ENCODE data around the gene ERMN.
"Not testable (repeated sequence)": the region's sequence is repeated elsewhere in the genome, so short reads cannot be mapped to it uniquely, and the experiment has no call there.

The ERMN gene, protein sequence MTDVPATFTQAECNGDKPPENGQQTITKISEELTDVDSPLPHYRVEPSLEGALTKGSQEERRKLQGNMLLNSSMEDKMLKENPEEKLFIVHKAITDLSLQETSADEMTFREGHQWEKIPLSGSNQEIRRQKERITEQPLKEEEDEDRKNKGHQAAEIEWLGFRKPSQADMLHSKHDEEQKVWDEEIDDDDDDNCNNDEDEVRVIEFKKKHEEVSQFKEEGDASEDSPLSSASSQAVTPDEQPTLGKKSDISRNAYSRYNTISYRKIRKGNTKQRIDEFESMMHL

DNA sequence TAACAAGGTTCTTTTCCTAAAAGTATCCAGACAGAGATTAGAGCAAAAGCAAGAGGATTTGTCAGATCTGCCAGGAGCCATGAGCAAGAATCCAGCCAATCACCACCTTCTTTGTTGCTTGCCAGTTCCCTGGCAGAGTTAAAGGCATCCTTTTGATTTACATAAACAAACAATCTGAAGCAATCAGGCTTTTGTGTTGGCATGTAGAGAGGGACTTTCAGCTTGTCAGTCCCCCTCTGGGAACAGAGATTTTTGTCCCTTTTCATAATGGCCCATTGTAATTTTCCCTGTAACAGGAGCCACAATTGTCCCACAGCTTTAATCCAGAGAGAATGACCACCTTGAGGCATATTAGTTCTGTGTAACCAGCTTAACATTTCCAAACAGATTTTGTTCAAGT is at the start of gene ERMN:
ERMN (minus strand) TSS at position 39 of the 400 bp plus-strand sequence. CDS start 182 bp downstream, outside the sequence.
- no peak for FAIRE-seq

DNA sequence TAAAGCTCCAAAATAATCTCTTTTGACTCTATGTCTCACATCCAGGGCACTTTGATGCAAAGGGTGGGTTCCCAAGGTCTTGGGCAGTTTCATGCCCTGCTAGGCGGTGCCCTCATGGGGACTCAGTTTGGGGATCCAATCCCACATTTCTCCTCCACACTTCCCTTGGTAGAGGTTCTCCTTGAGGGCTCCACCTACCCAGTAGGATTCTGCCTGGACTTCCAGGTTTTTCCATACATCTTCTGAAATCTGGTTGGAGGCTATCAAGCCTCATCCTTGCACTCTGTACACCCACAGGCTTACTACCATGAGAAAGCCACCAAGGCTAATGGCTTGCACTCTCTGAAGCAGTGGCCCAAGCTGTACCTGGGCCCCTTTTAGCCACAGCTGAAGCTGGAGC is 49.8 kb upstream of the ERMN start:
- no peak for FAIRE-seq

DNA sequence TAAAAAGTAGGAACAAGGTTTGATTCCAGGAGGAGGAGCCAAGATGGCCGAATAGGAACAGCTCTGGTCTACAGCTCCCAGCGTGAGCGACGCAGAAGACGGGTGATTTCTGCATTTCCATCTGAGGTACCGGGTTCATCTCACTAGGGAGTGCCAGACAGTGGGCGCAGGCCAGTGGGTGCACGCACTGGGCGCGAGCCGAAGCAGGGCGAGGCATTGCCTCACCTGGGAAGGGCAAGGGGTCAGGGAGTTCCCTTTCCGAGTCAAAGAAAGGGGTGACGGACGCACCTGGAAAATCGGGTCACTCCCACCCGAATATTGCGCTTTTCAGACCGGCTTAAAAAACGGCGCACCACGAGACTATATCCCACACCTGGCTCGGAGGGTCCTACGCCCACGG is 42.9 kb upstream of the ERMN start:
- FAIRE-seq: not testable (repeated sequence)

DNA sequence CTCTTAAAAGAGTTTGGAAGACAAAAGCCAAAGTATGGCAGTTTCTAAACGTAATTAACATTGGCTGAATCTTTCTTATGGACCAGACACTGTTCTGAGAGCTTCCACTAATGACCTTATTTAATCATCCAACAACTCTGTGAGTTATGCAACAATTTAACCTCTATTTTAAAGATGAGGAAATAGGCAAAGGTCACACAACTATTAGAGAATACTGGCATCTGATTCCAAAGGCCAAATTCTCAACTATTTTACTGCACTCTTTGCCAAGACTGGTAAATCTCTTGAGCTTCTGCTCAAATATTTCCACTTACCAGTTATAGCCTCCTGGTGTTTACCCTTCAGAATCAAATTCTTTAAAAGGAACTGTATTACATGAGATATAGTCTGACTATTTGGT is 42.1 kb upstream of the ERMN start:
- no peak for FAIRE-seq

DNA sequence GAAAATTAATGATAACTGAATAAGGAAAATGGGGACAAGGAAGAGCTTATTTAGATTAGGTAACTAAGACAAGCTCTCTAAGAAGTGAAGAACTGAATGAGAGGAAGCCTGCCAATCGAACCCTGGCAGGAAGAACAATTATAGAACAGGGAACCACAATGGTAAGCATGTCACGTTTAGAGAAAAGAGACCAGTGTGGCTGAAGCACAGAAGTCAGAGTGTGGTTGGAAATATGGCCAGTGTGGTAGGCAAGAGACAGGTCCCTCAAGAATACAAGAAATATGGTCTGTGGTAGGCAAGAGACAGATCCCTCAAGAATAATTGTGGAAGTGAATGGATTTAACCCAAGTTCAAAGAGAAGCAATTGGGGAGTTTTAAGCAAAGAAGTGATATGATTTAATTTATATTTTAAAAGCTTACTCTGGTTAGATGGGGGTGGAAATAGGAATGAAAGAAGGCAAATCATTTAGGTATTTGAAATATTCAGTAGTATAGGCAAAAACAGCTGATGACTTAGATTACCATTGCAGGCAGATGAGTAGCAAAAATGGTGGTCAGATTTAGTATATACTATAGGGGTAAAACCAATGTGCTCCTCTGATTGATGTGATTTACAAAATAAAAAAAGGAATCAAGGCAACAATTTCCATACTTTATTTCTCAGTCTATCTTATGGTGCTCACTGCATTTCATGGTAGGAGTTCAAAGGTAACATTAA is 38.8 kb upstream of the ERMN start:
- FAIRE-seq: no peak

- peak; percentile 29 for FAIRE-seq
Observed at GRCh38 chr2:157363612-157364101, 38.0 kb upstream of the ERMN start.

DNA sequence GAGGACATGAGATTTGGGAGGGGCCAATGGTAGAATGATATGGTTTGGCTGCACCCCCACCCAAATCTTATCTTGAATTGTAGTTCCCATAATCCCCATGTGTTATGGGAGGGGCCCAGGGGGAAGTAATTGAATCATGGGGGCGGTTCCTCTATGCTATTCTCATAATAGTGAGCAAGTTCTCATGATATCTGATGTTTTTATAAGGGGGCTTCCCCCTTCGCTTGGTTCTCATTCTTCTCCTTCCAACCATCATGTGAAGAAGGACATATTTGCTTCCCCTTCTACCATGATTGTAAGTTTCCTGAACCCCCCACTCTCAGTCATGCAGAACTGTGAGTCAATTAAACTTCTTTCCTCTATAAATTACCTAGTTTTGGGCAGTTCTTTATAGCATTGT is 37.0 kb upstream of the ERMN start:
- no peak for FAIRE-seq

DNA sequence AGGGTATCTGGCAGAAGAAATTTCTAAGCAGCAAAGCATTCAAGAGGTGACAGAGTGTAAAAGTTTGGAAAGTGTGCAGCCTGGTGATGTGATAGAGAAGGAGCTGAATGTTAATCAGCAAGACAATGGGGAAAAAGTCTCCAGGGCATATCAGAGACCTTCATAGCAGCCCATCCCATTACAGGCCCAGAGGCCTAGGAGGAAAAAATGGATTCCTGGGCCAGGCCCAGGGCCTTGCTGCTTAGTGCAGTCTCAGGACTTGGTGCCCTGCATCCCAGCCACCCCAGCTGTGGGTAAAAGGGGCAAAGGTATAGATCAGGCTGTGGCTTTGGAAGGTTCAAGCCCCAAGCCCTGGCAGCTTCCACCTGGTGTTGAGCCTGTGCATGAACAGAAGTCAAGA is 35.9 kb upstream of the ERMN start:
- no peak for FAIRE-seq

- FAIRE-seq: no peak
Observed at GRCh38 chr2:157359628-157360027, 34.0 kb upstream of the ERMN start.

GRCh38 chr2:157355618-157356017 is 30.0 kb upstream of the ERMN start:
- no peak for FAIRE-seq

DNA sequence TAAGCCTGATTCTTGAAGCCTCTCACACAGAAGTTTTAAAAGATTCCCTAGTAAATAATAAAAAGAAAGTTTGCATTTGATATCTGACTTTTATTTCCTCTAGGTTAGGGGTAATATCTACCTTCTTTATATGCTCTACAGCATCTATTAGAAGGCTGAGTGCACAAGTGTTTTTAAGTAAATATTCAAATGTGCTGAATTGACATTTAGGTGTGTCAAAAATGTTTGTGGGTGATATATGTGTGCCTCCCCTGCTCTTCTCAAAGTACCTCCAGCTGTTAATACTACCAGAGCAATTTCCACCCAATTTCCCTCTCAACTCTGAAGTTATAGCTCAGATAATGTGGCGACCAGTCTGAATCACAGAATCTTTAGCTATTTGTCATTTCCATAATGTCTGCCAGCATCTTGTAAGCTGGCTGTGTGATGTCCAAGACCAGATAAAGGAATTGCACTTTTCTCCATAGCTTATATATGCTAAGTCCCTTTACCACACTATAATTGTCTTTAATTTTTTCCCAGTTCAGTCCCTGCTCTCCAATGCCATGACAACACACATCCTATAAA is 24.4 kb upstream of the ERMN start:
- no peak for FAIRE-seq

DNA sequence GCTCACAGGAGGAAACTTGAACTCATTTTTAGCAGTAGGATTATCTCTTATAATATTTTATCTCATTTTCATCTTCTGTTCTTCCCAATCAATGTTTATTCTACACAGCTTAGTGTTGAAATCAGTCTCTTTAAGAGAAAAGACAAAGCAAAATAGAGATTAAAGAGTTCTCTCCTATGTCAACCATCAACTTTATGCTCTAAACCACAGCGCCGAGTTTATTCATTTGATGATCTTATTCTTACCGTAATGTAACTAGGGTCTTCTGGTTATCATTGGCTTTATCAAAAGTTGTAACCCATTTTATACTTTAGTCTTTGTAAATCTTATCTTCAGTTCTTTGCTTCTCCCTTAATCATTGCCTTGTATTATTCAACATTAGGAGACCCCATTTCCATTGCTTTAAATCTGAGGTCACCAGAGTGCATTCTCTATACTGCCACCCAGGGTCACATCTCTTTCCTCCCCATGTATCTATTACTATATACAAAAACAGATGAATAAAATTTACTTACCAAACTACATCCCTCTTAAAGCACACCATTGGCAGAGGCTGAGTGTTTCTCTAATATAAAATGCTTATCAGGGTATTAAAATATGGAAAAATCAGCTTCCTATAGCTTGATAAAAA is 22.8 kb upstream of the ERMN start:
- FAIRE-seq: no peak

GRCh38 chr2:157345647-157346389 is 20.2 kb upstream of the ERMN start:
- no peak for FAIRE-seq

GRCh38 chr2:157341381-157341780 is 15.8 kb upstream of the ERMN start:
- FAIRE-seq: not testable (repeated sequence)

DNA sequence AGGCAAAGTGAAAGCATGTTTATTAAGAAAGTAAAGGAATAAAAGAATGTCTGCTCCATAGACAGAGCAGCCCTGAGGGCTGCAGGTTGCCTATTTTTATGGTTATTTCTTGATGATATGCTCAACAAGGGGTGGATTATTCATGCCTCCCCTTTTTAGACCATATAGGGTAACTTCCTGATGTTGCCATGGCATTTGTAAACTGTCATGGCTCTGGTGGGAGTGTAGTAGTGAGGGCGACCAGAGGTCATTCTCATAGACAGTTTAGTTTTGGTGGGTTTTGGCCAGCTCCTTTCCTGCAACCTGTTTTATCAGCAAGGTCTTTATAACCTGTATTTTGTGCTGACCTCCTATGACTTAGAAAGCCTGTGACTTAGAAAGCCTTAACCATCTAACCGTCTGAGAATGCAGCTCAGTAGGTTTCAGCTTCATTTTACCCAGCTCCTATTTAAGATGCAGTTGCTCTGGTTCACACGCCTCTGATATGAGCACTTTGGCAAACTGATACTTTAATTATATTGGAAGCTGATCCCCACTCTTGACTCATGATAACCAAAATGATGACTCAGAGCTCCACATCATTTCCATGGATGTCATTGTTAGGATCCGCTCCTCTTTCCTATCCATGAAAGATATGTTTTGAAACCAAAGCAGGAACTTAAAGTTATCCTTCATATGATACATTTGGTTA is 14.5 kb upstream of the ERMN start:
- FAIRE-seq: no peak

DNA sequence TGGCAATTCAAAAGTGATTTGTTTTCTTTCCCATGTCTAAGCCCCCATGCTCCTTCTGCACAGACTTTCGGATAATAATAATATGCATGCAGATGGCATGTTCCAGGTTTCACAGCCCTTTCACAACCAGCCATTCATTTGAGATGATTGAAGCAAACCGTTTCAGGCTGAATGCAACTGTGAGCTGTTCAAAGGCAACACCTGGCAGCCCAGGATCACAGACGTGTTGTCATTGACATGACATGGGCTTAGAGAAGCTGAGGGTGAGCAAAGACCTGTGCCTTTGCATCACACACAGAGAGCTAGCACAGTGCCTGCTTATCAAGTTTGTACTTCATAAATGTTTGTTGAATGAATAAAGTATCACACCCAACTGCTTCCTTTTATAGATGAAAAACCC is 12.4 kb upstream of the ERMN start:
- no peak for FAIRE-seq

GRCh38 chr2:157336137-157337010 is 10.8 kb upstream of the ERMN start:
- FAIRE-seq: no peak

DNA sequence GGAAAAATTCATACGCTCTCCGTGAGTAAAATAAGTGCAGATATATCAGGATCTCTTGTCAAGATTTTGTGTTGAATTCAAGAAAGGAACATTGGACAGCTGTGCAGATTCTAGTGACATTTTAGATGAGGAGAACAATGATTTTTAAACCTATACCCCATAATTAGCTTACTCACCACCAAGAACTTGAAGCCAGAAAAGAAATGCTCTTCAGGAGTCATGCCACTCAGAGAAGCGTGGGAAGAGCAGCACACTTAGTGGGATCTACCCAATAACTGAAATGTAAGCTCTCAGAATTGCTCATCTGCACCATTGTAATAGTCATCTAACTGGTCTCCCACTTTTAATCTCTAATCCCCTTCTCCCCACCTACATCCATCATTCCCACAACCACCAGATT is 9.2 kb upstream of the ERMN start:
- FAIRE-seq: no peak

- no peak for FAIRE-seq
Observed at GRCh38 chr2:157334335-157334734, 8.7 kb upstream of the ERMN start.

DNA sequence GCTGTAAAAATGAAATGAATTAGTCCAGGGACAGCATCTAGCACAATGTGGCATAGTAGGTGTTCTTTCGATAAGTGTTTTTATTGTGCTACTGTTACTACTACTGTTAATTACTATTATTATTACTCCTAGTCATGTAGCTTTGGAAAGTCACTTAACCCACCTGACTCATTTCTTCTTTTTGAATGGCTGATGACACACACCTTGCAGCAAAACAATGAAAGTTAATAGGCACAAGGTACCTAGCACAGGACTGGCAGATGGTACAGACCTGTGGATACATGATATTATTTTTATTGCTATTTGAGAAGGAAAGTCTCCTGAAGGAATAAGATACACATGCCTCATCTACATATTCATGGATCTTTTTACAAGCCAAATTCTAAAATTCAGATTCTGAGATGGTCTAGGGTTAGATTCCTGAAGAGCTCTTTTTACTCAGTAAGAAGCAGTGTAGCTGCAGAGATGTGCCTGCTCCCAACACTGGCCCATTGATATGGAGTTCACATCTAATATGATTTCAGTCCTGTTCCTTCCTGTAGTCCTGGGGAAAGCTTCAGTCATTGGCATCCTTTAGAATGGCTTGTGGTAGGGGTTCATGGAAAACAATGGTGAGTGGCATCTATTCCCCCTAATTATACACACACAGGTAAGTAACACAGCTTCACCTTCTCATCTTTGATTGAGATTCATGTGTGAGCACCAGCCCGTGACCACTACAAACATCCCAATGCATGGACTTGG is 7.9 kb upstream of the ERMN start:
- no peak for FAIRE-seq
